Stimulated activated memory B cell treated with anti-CD40 and anti-IgM and Interleukin-4, amounts not matched to agents 10 μg/mL and 1 μg/mL and 100 μg/mL, for 72 hours (primary cell): ENCODE results near the gene WDFY2.
A peak's percentile ranks its signal among the peaks of the same experiment; 100 is the strongest.

Experiments
- ATAC-seq: fragments of 150-1000 bp; cut with Tn5 transposase; 2 replicates; pipeline ENCODE4 v1.10.0; 2021
- H3K27ac Mint-ChIP-seq: one replicate; pipeline ENCODE4 v1.8.0; 2022; ENCODE audit warnings: mild to moderate bottlenecking, mixed read lengths
- H3K27me3 Mint-ChIP-seq: one replicate; pipeline ENCODE4 v1.8.0; 2022; ENCODE audit warnings: mixed read lengths
- H3K36me3 Mint-ChIP-seq: one replicate; pipeline ENCODE4 v1.8.0; 2022; ENCODE audit warnings: mixed read lengths
- H3K4me1 Mint-ChIP-seq: one replicate; pipeline ENCODE4 v1.8.0; 2022; ENCODE audit warnings: mixed read lengths
- H3K4me3 Mint-ChIP-seq: one replicate; pipeline ENCODE4 v1.8.0; 2022; ENCODE audit warnings: mild to moderate bottlenecking, moderate library complexity, mixed read lengths
- H3K9me3 Mint-ChIP-seq: one replicate; pipeline ENCODE4 v1.8.0; 2022; ENCODE audit warnings: mixed read lengths

Gene WDFY2

GRCh38 chr13:51607165-51607564 is 22.9 kb downstream of the WDFY2 start:
- Mint-ChIP-seq H3K4me3 (no peak overlapping the region), H3K4me1 (peaks cover 63% of the 10 kb centered on the region), H3K36me3 (peaks cover 12% of the 10 kb centered on the region), H3K27me3 (no peaks in the 10 kb centered on the region), H3K27ac (peak overlapping the region; percentile 33), H3K9me3 (peaks cover 2% of the 10 kb centered on the region)
- ATAC-seq: no peak

- Mint-ChIP-seq H3K4me3 (peak overlapping the region; percentile 45), H3K27me3 (no peaks in the 10 kb centered on the region), H3K27ac (peak overlapping the region; percentile 26), H3K9me3 (peaks cover 2% of the 10 kb centered on the region), H3K36me3 (peaks cover 6% of the 10 kb centered on the region), H3K4me1 (peaks cover 64% of the 10 kb centered on the region)
- peak; percentile 82 for ATAC-seq
Observed at GRCh38 chr13:51608857-51609406, 24.7 kb downstream of the WDFY2 start.

- Mint-ChIP-seq H3K9me3 (no peaks in the 10 kb centered on the region), H3K4me1 (peaks cover 60% of the 10 kb centered on the region), H3K27ac (peak overlapping the region; percentile 78), H3K4me3 (no peak overlapping the region), H3K27me3 (no peaks in the 10 kb centered on the region), H3K36me3 (no peaks in the 10 kb centered on the region)
- peak; percentile 42 for ATAC-seq
Observed at GRCh38 chr13:51612867-51613266, 28.6 kb downstream of the WDFY2 start.

- no peak for ATAC-seq
- peaks cover 59% of the 10 kb centered on the region for H3K4me1 Mint-ChIP-seq
- no peaks in the 10 kb centered on the region for H3K27me3 Mint-ChIP-seq
- H3K9me3 Mint-ChIP-seq: no peaks in the 10 kb centered on the region
- peak overlapping the region; percentile 78 for H3K27ac Mint-ChIP-seq
- H3K36me3 Mint-ChIP-seq: no peaks in the 10 kb centered on the region
- no peak overlapping the region for H3K4me3 Mint-ChIP-seq
Observed at GRCh38 chr13:51613535-51613934, 29.3 kb downstream of the WDFY2 start.

- H3K27me3 Mint-ChIP-seq: no peaks in the 10 kb centered on the region
- H3K4me3 Mint-ChIP-seq: peak overlapping the region; percentile 82
- no peaks in the 10 kb centered on the region for H3K9me3 Mint-ChIP-seq
- H3K36me3 Mint-ChIP-seq: no peaks in the 10 kb centered on the region
- peak overlapping the region; percentile 73 for H3K27ac Mint-ChIP-seq
- H3K4me1 Mint-ChIP-seq: peaks cover 56% of the 10 kb centered on the region
- peak; percentile 85 for ATAC-seq
Observed at GRCh38 chr13:51614350-51614786, 30.1 kb downstream of the WDFY2 start.

GRCh38 chr13:51618626-51619025 is 34.4 kb downstream of the WDFY2 start:
- H3K9me3 Mint-ChIP-seq: no peaks in the 10 kb centered on the region
- H3K27ac Mint-ChIP-seq: no peak overlapping the region
- H3K4me3 Mint-ChIP-seq: no peak overlapping the region
- peaks cover 36% of the 10 kb centered on the region for H3K4me1 Mint-ChIP-seq
- no peaks in the 10 kb centered on the region for H3K27me3 Mint-ChIP-seq
- ATAC-seq: no peak
- H3K36me3 Mint-ChIP-seq: no peaks in the 10 kb centered on the region

- Mint-ChIP-seq H3K4me1 (peaks cover 37% of the 10 kb centered on the region), H3K9me3 (no peaks in the 10 kb centered on the region), H3K36me3 (no peaks in the 10 kb centered on the region), H3K27me3 (no peaks in the 10 kb centered on the region), H3K27ac (no peak overlapping the region), H3K4me3 (no peak overlapping the region)
- ATAC-seq: no peak
Observed at GRCh38 chr13:51619614-51620013, 35.4 kb downstream of the WDFY2 start.

- H3K9me3 Mint-ChIP-seq: no peaks in the 10 kb centered on the region
- no peak overlapping the region for H3K4me3 Mint-ChIP-seq
- ATAC-seq: no peak
- H3K27ac Mint-ChIP-seq: no peak overlapping the region
- no peaks in the 10 kb centered on the region for H3K27me3 Mint-ChIP-seq
- no peaks in the 10 kb centered on the region for H3K36me3 Mint-ChIP-seq
- peaks cover 42% of the 10 kb centered on the region for H3K4me1 Mint-ChIP-seq
Observed at GRCh38 chr13:51620165-51620983, 36.1 kb downstream of the WDFY2 start.

GRCh38 chr13:51621602-51622001 is 37.3 kb downstream of the WDFY2 start:
- H3K36me3 Mint-ChIP-seq: no peaks in the 10 kb centered on the region

GRCh38 chr13:51623473-51623872 is 39.2 kb downstream of the WDFY2 start:
- no peak for ATAC-seq
- no peaks in the 10 kb centered on the region for H3K27me3 Mint-ChIP-seq
- H3K27ac Mint-ChIP-seq: no peak overlapping the region
- no peak overlapping the region for H3K4me3 Mint-ChIP-seq
- H3K9me3 Mint-ChIP-seq: no peaks in the 10 kb centered on the region
- no peaks in the 10 kb centered on the region for H3K36me3 Mint-ChIP-seq
- peaks cover 51% of the 10 kb centered on the region for H3K4me1 Mint-ChIP-seq

More at GRCh38 chr13:51621602-51622001, 37.3 kb downstream of the WDFY2 start:
- peaks cover 50% of the 10 kb centered on the region for H3K4me1 Mint-ChIP-seq
- no peak overlapping the region for H3K4me3 Mint-ChIP-seq
- H3K9me3 Mint-ChIP-seq: no peaks in the 10 kb centered on the region
- H3K27ac Mint-ChIP-seq: no peak overlapping the region
- ATAC-seq: no peak
- no peaks in the 10 kb centered on the region for H3K27me3 Mint-ChIP-seq

GRCh38 chr13:51624207-51624606 is 39.9 kb downstream of the WDFY2 start:
- Mint-ChIP-seq H3K4me3 (no peak overlapping the region), H3K36me3 (no peaks in the 10 kb centered on the region), H3K27ac (peak overlapping the region; percentile 34), H3K4me1 (peaks cover 53% of the 10 kb centered on the region), H3K27me3 (no peaks in the 10 kb centered on the region), H3K9me3 (no peaks in the 10 kb centered on the region)
- no peak for ATAC-seq

GRCh38 chr13:51624695-51625345 is 40.6 kb downstream of the WDFY2 start:
- Mint-ChIP-seq H3K4me3 (no peak overlapping the region), H3K4me1 (peaks cover 47% of the 10 kb centered on the region), H3K27me3 (no peaks in the 10 kb centered on the region), H3K36me3 (no peaks in the 10 kb centered on the region), H3K27ac (peak overlapping the region; percentile 34), H3K9me3 (no peaks in the 10 kb centered on the region)
- no peak for ATAC-seq

GRCh38 chr13:51625555-51626345 is 41.5 kb downstream of the WDFY2 start:
- no peak overlapping the region for H3K27ac Mint-ChIP-seq
- H3K9me3 Mint-ChIP-seq: no peaks in the 10 kb centered on the region

GRCh38 chr13:51626749-51627148 is 42.5 kb downstream of the WDFY2 start:
- H3K27me3 Mint-ChIP-seq: no peaks in the 10 kb centered on the region
- H3K9me3 Mint-ChIP-seq: no peaks in the 10 kb centered on the region
- no peak overlapping the region for H3K27ac Mint-ChIP-seq
- no peak for ATAC-seq
- no peaks in the 10 kb centered on the region for H3K36me3 Mint-ChIP-seq
- no peak overlapping the region for H3K4me3 Mint-ChIP-seq
- H3K4me1 Mint-ChIP-seq: peaks cover 41% of the 10 kb centered on the region

More at GRCh38 chr13:51625555-51626345, 41.5 kb downstream of the WDFY2 start:
- H3K4me3 Mint-ChIP-seq: no peak overlapping the region
- ATAC-seq: no peak
- H3K27me3 Mint-ChIP-seq: no peaks in the 10 kb centered on the region
- H3K36me3 Mint-ChIP-seq: no peaks in the 10 kb centered on the region
- H3K4me1 Mint-ChIP-seq: peaks cover 41% of the 10 kb centered on the region
